Measurements from ENCODE around the gene FAM168A. TPM values are rescaled to one million over a fixed set of nuclear protein-coding genes. Genes with fewer than 3 reads are reported as not detected.

Gene FAM168A
- total and polyA plus RNA-seq, 2 of the 8 experiments (the other 6 are each of a cell fraction or from before 2014, with no cell fraction given): 17.1 to 21.6 TPM

- H2BK15ac ChIP-seq (ENCODE audit: low read length): no peak overlapping the region
- H3K36me3 ChIP-seq (ENCODE audit: control insufficient read depth in 2 of 4, insufficient read depth in 4 of 4, low read length in 3 of 4): no peaks in the 10 kb centered on the region
- H3K9ac ChIP-seq (replicated peaks in 1 of 4; ENCODE audit: extremely low read depth in 1 of 4, low read depth in 3 of 4, low read length in 3 of 4): no peak overlapping the region
- H4K20me1 ChIP-seq (replicated peaks in 1 of 2; ENCODE audit: control insufficient read depth in 1 of 2, insufficient read depth in 2 of 2, low read length in 2 of 2): no peaks in the 10 kb centered on the region
- H3K23me2 ChIP-seq (ENCODE audit: low read depth, low read length): no peaks in the 10 kb centered on the region
- no peaks in the 10 kb centered on the region for H3K9me3 ChIP-seq (ENCODE audit: insufficient read depth in 2 of 2, low read depth in 1 of 2, low read length in 1 of 2)
- TF ChIP-seq RAD21 (IDR thresholded peaks at IDR 0.05 in 1 of 2, conservative IDR thresholded peaks at IDR 0.05 in 1 of 2; ENCODE audit: low read depth in 2 of 2, low read length in 2 of 2): no peak
- H3K18ac ChIP-seq (ENCODE audit: extremely low read depth, low read length): no peak overlapping the region
- H3K27me3 ChIP-seq (replicated peaks in 1 of 4; ENCODE audit: control insufficient read depth in 3 of 4, extremely low read depth in 1 of 4, insufficient read depth in 3 of 4, low read length in 3 of 4): no peaks in the 10 kb centered on the region
- no peaks in the 10 kb centered on the region; the same call in 1 of the 2 replicates for H3K79me1 ChIP-seq (ENCODE audit: low read depth, low read length)
- no peak overlapping the region for H2BK5ac ChIP-seq (ENCODE audit: low read depth, low read length)
- no peak overlapping the region for H2BK12ac ChIP-seq (ENCODE audit: low read depth, low read length)
- no peak overlapping the region for H2AK5ac ChIP-seq (ENCODE audit: low read depth, low read length)
- H2BK20ac ChIP-seq (ENCODE audit: low read length): no peak overlapping the region
- 96% methylated on average over 2 of the region's 2 CpGs; no CpG with 5 or more reads in 1 of the 2 experiments for WGBS, 2 experiments (ENCODE audit: extremely low coverage in 1 of 2, insufficient coverage in 1 of 2, insufficient read length in 1 of 2, insufficient replicate concordance in 2 of 2, low coverage in 1 of 2, low lambda C conversion rate in 2 of 2, missing lambda C conversion rate in 1 of 2)
- H3K4me2 ChIP-seq (ENCODE audit: insufficient read depth in 1 of 2, low read depth in 2 of 2, low read length in 2 of 2): no peak overlapping the region
- H3K56ac ChIP-seq (replicated peaks; ENCODE audit: insufficient read length, low read depth, low read length): no peak overlapping the region
- CTCF ChIA-PET (ENCODE audit: partially characterized antibody): interaction anchor here (0.6 to 1.8 kb wide), 4 partner anchors 8 to 214 kb away, joined by 3 read pairs; no protein-coding TSS in a partner anchor
- no peak overlapping the region for H2AFZ ChIP-seq (ENCODE audit: low read length)
- no peak overlapping the region for H3K27ac ChIP-seq (ENCODE audit: low read depth, low read length)
- no peak overlapping the region for H3K14ac ChIP-seq (ENCODE audit: insufficient read length)
- H3K4ac ChIP-seq (replicated peaks; ENCODE audit: insufficient read length, low read depth, low read length): no peak overlapping the region
- no peaks in the 10 kb centered on the region for H3K79me2 ChIP-seq (ENCODE audit: control insufficient read depth in 1 of 2, insufficient read depth in 2 of 2, low read length in 2 of 2)
- H2BK120ac ChIP-seq (replicated peaks; ENCODE audit: low read depth, low read length): no peak overlapping the region
- FAIRE-seq: no peak
- no peak overlapping the region for H3K4me3 ChIP-seq (ENCODE audit: extremely low read depth in 1 of 4, insufficient read depth in 2 of 4, low read depth in 3 of 4, low read length in 4 of 4)
- no peak for DNase-seq (ENCODE audit: low read depth in 1 of 2, low spot score in 2 of 2)
- H4K8ac ChIP-seq (ENCODE audit: extremely low read depth, insufficient read depth, low read length): no peak overlapping the region
- POLR2A ChIA-PET (ENCODE audit: partially characterized antibody): interaction anchor here (0.7 kb wide), 1 partner anchor 70 kb away, joined by 4 read pairs; no protein-coding TSS in a partner anchor
- no peak overlapping the region for H4K91ac ChIP-seq (replicated peaks; ENCODE audit: insufficient read length, low read length)
- H3K4me1 ChIP-seq (replicated peaks in 1 of 4; ENCODE audit: control insufficient read depth in 3 of 4, insufficient read depth in 4 of 4, low read length in 3 of 4): peaks cover 0 to 2% (median 0%) of the 10 kb centered on the region in 4 experiments; a peak in 3 of 7 replicates
- no peak overlapping the region for H3K23ac ChIP-seq (ENCODE audit: insufficient read length)
- no peak overlapping the region for H4K5ac ChIP-seq (ENCODE audit: insufficient read length, low read depth, low read length)
Measured at GRCh38 chr11:73446766-73447165, 151.1 kb downstream of the FAM168A start.

Measured in H1 (cell line).